Urinary bladder (tissue), 4 donors: ENCODE data around the gene NFATC1. TPM values are rescaled to one million over a fixed set of nuclear protein-coding genes. Genes with fewer than 3 reads are reported as not detected.
A peak's percentile ranks its signal among the peaks of the same experiment; 100 is the strongest.

Experiments used
- DNase-seq: peaks from one replicate; pipeline ENCODE4 v3.0.0-alpha.2; 2015; ENCODE audit errors: extremely low spot score
- H3K27ac ChIP-seq: one replicate; pipeline ENCODE4 v1.5.1; 2013; ENCODE audit warnings: low read depth, mild to moderate bottlenecking, moderate library complexity
- H3K36me3 ChIP-seq: one replicate; pipeline ENCODE4 v1.6.1; 2013; ENCODE audit warnings: mild to moderate bottlenecking, moderate library complexity; ENCODE audit not compliant: insufficient read depth
- H3K4me1 ChIP-seq: one replicate; pipeline ENCODE4 v1.6.1; 2013; ENCODE audit warnings: mild to moderate bottlenecking, moderate library complexity; ENCODE audit not compliant: insufficient read depth
- H3K4me3 ChIP-seq: one replicate; pipeline ENCODE4 v1.5.1; 2013; ENCODE audit warnings: low read depth, low read length
- WGBS: extraction: QIAGEN DNeasy Blood & Tissue Kit; methylation state at CpG from one replicate; pipeline ENCODE4 v1.1.7; 2013; 5-methylcytosine and 5-hydroxymethylcytosine counted together
- polyA plus RNA-seq: library from polyadenylated mRNA; stranded (reverse); fragments of 200-250 nt; gene quantifications from one replicate; pipeline ENCODE4 v1.2.3, GENCODE V29; 2013
- total RNA-seq: library from RNA; depleted of rRNA; stranded (reverse); fragments of >200 nt; gene quantifications from one replicate; pipeline ENCODE4 v1.2.3, GENCODE V29; 2014
- donor health status: healthy with polysubstance abuse.
- donor health status: healthy.

Gene NFATC1
- total RNA-seq (11.3 TPM), polyA plus RNA-seq (8.5 TPM)

DNA sequence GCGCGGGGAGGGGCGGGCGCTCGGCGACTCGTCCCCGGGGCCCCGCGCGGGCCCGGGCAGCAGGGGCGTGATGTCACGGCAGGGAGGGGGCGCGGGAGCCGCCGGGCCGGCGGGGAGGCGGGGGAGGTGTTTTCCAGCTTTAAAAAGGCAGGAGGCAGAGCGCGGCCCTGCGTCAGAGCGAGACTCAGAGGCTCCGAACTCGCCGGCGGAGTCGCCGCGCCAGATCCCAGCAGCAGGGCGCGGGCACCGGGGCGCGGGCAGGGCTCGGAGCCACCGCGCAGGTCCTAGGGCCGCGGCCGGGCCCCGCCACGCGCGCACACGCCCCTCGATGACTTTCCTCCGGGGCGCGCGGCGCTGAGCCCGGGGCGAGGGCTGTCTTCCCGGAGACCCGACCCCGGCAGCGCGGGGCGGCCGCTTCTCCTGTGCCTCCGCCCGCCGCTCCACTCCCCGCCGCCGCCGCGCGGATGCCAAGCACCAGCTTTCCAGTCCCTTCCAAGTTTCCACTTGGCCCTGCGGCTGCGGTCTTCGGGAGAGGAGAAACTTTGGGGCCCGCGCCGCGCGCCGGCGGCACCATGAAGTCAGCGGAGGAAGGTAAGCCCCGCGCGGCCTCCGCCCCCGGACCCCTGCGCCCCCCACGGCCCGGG, at the start of gene NFATC1:
Gene NFATC1, plus strand, starts transcription at position 170 of the 644 bp plus-strand sequence. Its CDS starts 295 bp downstream, at position 465.
- DNase-seq, result no peak

DNA sequence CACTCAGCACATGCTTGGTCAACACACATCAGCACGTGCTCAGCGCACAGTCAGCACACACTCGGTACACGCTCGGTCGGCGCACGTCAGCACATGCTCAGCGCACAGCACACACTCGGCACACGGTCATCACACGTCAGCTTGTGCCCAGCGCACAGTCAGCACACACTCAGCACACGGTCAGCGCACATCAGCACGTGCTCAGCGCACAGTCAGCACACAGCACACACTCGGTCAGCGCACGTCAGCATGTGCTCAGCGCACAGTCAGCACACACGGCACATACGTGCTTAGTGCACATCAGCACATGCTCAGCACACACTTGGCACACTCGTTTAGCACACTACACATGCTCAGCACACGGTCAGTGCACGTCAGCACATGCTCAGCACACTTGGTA, 49.7 kb upstream of the NFATC1 start:
- H3K4me3 ChIP-seq, result no peak overlapping the region
- H3K27ac ChIP-seq, result no peak overlapping the region
- WGBS, result 93% methylated on average over 26 of the region's 26 CpGs
- H3K36me3 ChIP-seq, result peaks cover 5% of the 10 kb centered on the region
- H3K4me1 ChIP-seq, result no peaks in the 10 kb centered on the region
- no peak for DNase-seq

More for the DNA sequence above, at the start of gene NFATC1:
- Histone ChIP-seq H3K4me3 (peak within 1 kb of the TSS; percentile 60), H3K36me3 (no peaks in the 10 kb centered on the region), H3K27ac (peak within 1 kb of the TSS; percentile 53), H3K4me1 (peaks cover 7% of the 10 kb centered on the region)
- under 1% methylated on average over 89 of the region's 91 CpGs for WGBS

DNA sequence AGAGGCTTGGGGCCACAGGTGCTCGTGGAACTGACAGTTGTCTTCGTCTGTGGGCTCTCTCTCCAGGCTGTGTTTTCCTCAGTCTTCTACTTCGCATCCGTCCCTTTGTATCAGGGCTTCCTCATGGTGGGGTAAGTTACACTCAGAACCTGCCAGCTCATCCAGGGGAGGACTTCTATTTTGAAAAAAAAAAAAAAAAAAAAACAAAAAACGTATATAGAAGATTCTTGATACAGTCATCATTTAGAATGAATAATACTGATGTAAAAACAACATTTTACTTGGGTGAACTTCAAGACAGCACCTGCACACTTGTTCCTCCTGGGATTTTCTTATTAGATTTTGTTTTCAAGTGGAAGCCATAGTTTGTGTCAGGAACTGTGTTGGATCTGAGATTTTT, 47.7 kb upstream of the NFATC1 start:
- Histone ChIP-seq H3K4me1 (no peaks in the 10 kb centered on the region), H3K27ac (no peak overlapping the region), H3K4me3 (no peak overlapping the region), H3K36me3 (peaks cover 7% of the 10 kb centered on the region)
- DNase-seq, result no peak
- WGBS, result 86% methylated on average over 5 of the region's 5 CpGs

DNA sequence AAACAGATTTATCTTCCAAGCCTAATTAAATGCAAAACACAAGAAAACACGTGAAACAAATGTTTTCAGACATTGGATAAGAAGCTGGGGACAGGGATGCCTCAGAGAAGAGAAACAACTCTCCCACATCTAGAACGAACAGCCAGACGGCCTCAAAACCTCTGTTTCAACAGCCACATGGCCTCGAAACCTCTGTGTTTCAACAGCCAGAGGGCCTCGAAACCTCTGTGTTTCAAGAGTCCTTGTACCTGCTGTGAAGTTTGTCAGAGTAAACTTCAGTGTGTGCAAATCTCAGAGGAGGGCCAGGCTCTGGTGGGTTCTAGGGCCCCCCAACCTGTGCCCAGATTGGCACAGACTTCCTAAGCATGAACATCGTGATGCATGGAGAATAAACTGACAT, 43.3 kb upstream of the NFATC1 start:
- Histone ChIP-seq H3K4me3 (no peak overlapping the region), H3K4me1 (no peaks in the 10 kb centered on the region), H3K36me3 (peaks cover 2% of the 10 kb centered on the region), H3K27ac (no peak overlapping the region)
- DNase-seq, result no peak
- WGBS, result 76% methylated on average over 6 of the region's 6 CpGs

DNA sequence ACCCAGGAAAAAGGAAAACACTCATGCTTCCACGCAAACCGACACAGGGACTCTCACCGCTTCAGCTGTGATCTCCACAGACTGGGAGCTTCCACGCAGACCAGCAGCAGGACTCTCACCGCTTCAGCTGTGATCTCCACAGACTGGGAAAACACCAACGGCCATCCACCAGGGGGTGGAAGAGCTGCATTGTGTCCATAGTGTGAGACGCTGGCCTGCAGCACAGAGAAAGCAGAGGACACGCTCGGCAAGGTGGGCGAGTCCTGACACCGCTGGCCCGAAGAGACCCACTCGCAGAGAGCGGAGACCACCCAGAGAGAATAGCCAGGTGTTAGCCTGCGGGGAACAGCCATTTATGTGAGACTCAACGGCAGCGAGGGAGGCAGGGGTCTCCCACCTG, 42.5 kb upstream of the NFATC1 start:
- Histone ChIP-seq H3K4me1 (no peaks in the 10 kb centered on the region), H3K36me3 (peaks cover 2% of the 10 kb centered on the region), H3K27ac (no peak overlapping the region), H3K4me3 (no peak overlapping the region)
- WGBS, result 83% methylated on average over 17 of the region's 17 CpGs
- no peak for DNase-seq

DNA sequence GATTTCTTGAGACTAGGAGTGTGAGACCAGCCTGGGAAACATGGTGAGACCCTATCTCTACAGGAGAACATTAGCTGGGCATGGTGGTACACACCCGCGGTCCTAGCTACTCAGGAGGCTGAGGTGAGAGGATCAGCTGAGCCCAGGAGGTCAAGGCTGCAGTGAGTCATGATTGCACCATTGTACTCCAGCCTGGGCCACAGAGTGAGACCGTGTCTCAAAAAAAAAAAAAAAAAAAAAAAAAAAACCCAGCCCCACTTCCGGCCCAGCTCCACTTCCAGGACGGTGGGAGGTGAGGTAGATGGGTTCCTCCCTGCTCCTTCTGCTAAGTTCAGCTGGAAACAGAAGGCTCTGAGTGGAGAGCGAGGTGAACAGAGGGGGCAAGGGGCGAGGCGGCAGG, 41.4 kb upstream of the NFATC1 start:
- DNase-seq, result no peak
- H3K27ac ChIP-seq, result no peak overlapping the region
- peaks cover 2% of the 10 kb centered on the region for H3K36me3 ChIP-seq
- no peak overlapping the region for H3K4me3 ChIP-seq
- WGBS, result 95% methylated on average over 8 of the region's 8 CpGs
- no peaks in the 10 kb centered on the region for H3K4me1 ChIP-seq

DNA sequence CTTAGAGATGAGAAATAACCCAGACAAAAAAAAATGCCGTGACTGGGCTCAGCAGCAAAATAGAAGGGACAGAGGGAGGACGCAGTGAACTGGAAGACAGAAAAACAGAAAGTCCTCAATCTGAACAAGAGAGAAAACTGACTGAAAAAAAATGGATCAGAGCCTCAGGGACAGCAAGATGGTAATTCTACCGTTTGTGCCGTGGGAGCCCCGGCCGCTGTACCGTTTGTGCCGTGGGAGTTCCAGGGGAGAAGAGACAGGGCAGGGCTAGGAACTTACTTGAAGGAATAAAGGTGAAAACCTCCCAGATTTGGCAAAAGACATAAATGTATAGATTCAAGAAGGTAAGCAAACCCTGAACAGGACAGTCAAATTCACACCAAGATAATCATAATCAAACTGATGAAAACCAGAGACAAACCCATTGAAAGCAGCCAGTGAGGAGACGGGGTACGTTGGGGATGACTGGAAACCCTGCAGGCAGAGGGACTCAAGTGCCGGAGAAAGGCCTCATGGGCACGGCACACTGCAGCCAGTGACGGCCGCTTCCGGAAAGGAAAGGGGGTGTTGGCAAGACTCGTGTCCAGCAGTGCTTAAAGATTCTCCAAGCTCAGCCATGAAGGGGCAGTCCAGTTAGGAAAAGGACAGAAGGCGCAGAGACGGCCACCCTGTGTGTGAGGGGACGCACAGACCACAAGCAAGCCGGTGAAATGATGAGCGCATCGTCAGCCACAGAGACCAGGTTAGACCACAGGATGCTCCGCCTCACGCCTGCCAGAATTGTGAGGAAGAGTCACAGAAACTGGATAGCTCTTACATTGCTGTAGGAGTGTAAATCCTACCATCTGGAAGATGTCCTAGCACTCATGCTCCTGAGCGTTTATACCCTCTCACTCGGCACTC, 40.0 kb upstream of the NFATC1 start:
- H3K4me3 ChIP-seq, result no peak overlapping the region
- no peak for DNase-seq
- no peaks in the 10 kb centered on the region for H3K4me1 ChIP-seq
- no peak overlapping the region for H3K27ac ChIP-seq
- 88% methylated on average over 26 of the region's 26 CpGs for WGBS
- peaks cover 2% of the 10 kb centered on the region for H3K36me3 ChIP-seq

DNA sequence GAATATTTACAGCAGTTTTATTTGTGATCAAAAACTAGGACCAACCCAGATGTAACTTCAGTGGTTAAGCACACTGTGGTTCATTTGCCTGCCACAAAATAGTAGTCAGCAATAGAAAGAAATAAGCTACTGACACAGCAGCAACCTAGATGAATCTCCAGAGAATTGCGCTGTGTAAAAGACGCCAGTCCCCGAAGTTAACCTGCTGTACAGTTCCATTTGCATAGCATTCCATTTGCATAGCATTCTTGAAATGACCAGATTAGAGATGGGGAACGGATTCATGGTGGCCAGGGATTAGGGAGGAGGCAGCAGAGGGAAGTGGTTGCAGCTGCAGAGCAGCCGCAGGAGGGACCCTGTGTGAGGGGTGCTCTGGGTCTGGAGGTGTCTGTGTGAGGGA, 39.3 kb upstream of the NFATC1 start:
- Histone ChIP-seq H3K27ac (no peak overlapping the region), H3K4me1 (no peaks in the 10 kb centered on the region), H3K36me3 (peaks cover 4% of the 10 kb centered on the region), H3K4me3 (no peak overlapping the region)
- DNase-seq, result no peak
- 81% methylated on average over 5 of the region's 5 CpGs for whole genome bisulfite sequencing

DNA sequence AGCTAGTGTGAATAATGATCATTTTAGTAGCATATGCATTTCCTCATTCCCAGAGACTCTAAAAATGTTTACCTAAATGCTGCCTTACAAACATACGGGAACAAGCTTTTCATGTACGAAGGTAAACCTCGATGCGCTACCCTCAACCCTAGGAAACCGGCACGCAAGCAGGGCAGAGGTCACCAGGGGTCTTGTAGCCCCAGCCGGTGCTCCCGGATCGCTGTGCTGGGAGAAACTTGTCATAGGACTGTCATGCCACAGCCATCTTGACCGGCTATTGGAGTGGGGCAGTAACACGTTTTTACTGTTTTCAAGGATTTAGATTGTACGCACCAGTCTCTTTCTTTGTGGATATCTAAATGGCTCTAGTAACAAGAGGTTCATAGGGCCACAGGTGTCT, 34.8 kb upstream of the NFATC1 start:
- peaks cover 2% of the 10 kb centered on the region for H3K36me3 ChIP-seq
- H3K4me1 ChIP-seq, result no peaks in the 10 kb centered on the region
- no peak for DNase-seq
- H3K4me3 ChIP-seq, result no peak overlapping the region
- 96% methylated on average over 12 of the region's 12 CpGs for WGBS
- no peak overlapping the region for H3K27ac ChIP-seq

DNA sequence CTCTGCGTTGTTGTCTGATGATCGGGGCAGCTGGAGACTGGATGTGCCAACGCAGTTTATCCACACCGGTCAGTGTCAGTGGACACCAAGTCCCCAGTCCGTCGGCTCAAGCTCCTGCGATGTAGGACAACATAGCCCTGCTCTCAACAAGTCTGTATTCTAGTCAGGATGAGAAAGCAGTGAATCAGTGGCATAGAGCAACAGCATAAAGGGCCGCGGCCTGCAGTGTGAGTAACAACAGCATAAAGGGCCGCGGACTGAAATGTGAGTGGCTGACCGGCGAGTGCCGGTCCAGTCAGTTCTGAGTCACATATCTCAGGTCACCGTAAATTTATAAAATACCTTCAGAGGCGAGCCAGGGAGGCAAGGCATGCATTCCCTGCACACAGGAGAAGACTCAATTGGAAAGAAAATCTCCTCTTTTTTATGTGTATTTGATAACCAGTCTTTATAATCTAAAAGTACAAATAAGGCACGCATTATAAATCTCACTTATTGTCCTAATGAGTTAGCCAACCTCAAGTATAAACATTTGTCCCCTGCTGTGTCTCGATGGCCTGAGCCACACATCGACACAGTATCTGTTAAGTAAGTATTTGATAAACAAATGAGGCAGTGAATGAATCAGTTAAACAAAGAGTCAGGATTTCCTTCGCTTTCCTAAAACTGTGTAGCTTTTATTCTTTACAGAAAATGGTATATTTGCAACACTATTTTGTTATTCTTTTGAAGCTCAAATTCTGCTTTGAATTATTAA, 33.8 kb upstream of the NFATC1 start:
- no peak for DNase-seq
- no peak overlapping the region for H3K4me3 ChIP-seq
- H3K27ac ChIP-seq, result no peak overlapping the region
- 87% methylated on average over 20 of the region's 20 CpGs for WGBS
- no peaks in the 10 kb centered on the region for H3K4me1 ChIP-seq
- H3K36me3 ChIP-seq, result peaks cover 2% of the 10 kb centered on the region

DNA sequence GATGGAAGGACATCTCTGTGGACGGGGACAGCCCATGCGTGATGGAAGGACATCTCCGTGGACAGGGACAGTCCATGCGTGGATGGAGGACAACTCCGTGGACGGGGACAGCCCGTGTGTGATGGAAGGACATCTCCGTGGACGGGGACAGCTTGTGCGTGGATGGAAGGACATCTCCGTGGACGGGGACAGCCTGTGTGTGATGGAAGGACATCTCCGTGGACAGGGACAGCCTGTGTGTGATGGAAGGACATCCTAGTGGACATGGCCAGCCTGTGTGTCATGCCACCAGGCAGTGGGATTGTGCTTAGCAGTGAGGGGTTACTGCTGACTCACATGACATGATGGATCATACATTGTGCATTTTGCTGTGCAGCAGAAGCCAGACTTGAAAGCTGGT, 30.0 kb upstream of the NFATC1 start:
- Histone ChIP-seq H3K36me3 (peaks cover 2% of the 10 kb centered on the region), H3K4me1 (no peaks in the 10 kb centered on the region), H3K4me3 (no peak overlapping the region), H3K27ac (no peak overlapping the region)
- 97% methylated on average over 13 of the region's 13 CpGs for WGBS
- DNase-seq, result no peak

DNA sequence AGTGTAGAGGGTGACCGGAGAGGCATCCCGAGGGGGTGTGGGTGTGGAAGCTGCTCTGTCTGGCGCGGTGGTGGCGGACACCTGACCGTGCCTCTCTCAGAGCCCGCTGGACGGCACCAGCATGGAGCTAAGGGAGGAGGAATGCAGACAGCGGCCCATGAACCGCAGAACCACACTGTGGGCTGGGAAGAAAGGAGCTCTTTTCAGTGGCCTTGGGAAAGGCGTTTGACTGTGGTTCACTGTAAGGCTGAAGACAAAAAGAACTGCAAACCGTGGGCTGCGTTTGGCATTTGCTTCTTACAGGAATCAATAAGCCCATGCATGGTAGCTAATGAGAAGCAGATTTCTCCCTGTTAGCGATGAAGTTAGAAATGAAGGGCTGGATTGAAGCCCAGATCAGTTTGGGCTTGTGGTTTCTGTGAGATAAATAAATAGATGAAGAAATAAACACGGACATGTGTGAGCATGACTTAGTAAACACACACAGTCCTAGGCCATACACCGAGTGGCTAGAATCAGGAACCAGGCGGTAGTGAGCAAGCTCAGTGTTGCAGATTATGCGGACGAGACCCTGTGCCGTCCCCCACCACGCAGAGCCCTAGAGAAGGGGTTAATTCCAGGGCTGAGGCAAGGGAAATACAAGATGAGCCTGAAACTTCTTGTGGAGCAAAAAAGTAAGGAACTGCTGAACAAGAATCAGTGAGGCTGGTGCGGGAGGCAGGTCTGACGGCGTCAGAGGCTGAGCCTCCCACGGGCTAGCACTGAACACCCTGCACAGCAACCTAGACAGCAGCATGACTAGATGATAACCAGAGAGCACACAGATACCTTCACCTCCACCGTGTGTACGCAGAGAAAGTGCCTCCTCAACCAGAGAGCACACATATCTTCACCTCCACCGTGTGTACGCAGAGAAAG, 29.3 kb upstream of the NFATC1 start:
- Histone ChIP-seq H3K36me3 (no peaks in the 10 kb centered on the region), H3K27ac (no peak overlapping the region), H3K4me1 (no peaks in the 10 kb centered on the region), H3K4me3 (no peak overlapping the region)
- 73% methylated on average over 29 of the region's 29 CpGs for WGBS
- DNase-seq, result no peak

DNA sequence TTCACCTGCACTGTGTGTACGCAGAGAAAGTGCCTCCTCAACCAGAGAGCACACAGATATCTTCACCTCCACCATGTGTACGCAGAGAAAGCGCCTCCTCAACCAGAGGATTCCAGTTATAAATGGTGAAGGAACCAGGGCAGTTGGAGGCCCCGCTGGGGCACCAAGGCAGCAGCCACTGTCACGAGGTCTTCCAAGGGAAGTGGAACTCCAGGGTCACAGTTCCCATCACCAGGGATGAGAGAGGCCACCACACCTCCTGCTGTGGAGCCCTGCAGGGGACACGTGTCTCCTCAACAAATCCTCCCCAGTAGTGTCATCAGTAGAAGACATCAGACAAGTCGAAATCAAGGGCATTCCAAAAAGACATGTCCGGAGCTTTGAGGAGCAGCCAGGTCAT, 28.2 kb upstream of the NFATC1 start:
- Histone ChIP-seq H3K27ac (no peak overlapping the region), H3K36me3 (no peaks in the 10 kb centered on the region), H3K4me1 (no peaks in the 10 kb centered on the region), H3K4me3 (no peak overlapping the region)
- WGBS, result 94% methylated on average over 8 of the region's 8 CpGs
- DNase-seq, result no peak
